ENCODE measurements around the gene POC5. TPM values are rescaled to one million over a fixed set of nuclear protein-coding genes. Genes with fewer than 3 reads are reported as not detected.

POC5 gene
- total and polyA plus RNA-seq, 2 donors from 2014 or later, result 6.1 to 12.1 TPM

GRCh38 chr5:75711151-75711550 is 6.1 kb downstream of the POC5 start:
- TF ChIP-seq CTCF (IDR thresholded peaks at IDR 0.05; ENCODE audit: borderline replicate concordance, extremely low read depth, insufficient read depth), result no peak
- intact Hi-C loops (cut with DNase I), result no loop called here
- no peaks in the 10 kb centered on the region for H3K27me3 ChIP-seq (ENCODE audit: control insufficient read depth, insufficient read depth, low read length)
- no peak overlapping the region for H3K27ac ChIP-seq (ENCODE audit: low read depth in 2 of 2, low read length in 2 of 2)
- FAIRE-seq (no peak), DNase-seq (no peak)
- no peaks in the 10 kb centered on the region for H3K4me1 ChIP-seq (ENCODE audit: control insufficient read depth in 2 of 3, insufficient read depth in 2 of 3, low read depth in 1 of 3, low read length in 3 of 3)
- H3K9me3 ChIP-seq (ENCODE audit: control insufficient read depth in 2 of 3, insufficient read depth in 1 of 3, low read length in 3 of 3), result no peaks in the 10 kb centered on the region
- no peak overlapping the region for H3K9ac ChIP-seq (ENCODE audit: low read length in 3 of 3)
- no peak overlapping the region for H3K4me3 ChIP-seq (ENCODE audit: low read length in 3 of 3)
- H3K36me3 ChIP-seq (ENCODE audit: control insufficient read depth in 2 of 3, insufficient read depth in 3 of 3, low read length in 3 of 3), result no peaks in the 10 kb centered on the region

- FAIRE-seq (no peak), DNase-seq (no peak)
- Histone ChIP-seq H3K4me1 (ENCODE audit: control insufficient read depth in 2 of 3, insufficient read depth in 2 of 3, low read depth in 1 of 3, low read length in 3 of 3) (no peaks in the 10 kb centered on the region), H3K9ac (ENCODE audit: low read length in 3 of 3) (no peak overlapping the region), H3K9me3 (ENCODE audit: control insufficient read depth in 2 of 3, insufficient read depth in 1 of 3, low read length in 3 of 3) (no peaks in the 10 kb centered on the region), H3K27ac (ENCODE audit: low read depth in 2 of 2, low read length in 2 of 2) (no peak overlapping the region), H3K27me3 (ENCODE audit: control insufficient read depth, insufficient read depth, low read length) (no peaks in the 10 kb centered on the region), H3K36me3 (ENCODE audit: control insufficient read depth in 2 of 3, insufficient read depth in 3 of 3, low read length in 3 of 3) (no peaks in the 10 kb centered on the region), H3K4me3 (ENCODE audit: low read length in 3 of 3) (no peak overlapping the region)
- intact Hi-C loops (cut with DNase I), result no loop called here
- TF ChIP-seq CTCF (IDR thresholded peaks at IDR 0.05; ENCODE audit: borderline replicate concordance, extremely low read depth, insufficient read depth), result no peak
Observed at GRCh38 chr5:75710637-75711036, 6.6 kb downstream of the POC5 start.

GRCh38 chr5:75707911-75708509 is 9.2 kb downstream of the POC5 start:
- Histone ChIP-seq H3K4me3 (ENCODE audit: low read length in 3 of 3) (no peak overlapping the region), H3K4me1 (ENCODE audit: control insufficient read depth in 2 of 3, insufficient read depth in 2 of 3, low read depth in 1 of 3, low read length in 3 of 3) (no peaks in the 10 kb centered on the region), H3K27ac (ENCODE audit: low read depth in 2 of 2, low read length in 2 of 2) (no peak overlapping the region), H3K9me3 (ENCODE audit: control insufficient read depth in 2 of 3, insufficient read depth in 1 of 3, low read length in 3 of 3) (no peaks in the 10 kb centered on the region), H3K27me3 (ENCODE audit: control insufficient read depth, insufficient read depth, low read length) (no peaks in the 10 kb centered on the region), H3K36me3 (ENCODE audit: control insufficient read depth in 2 of 3, insufficient read depth in 3 of 3, low read length in 3 of 3) (peaks cover 0 to 3% (median 3%) of the 10 kb centered on the region in 3 donors), H3K9ac (ENCODE audit: low read length in 3 of 3) (no peak overlapping the region)
- intact Hi-C loops (cut with DNase I), result no loop called here
- no peak for TF ChIP-seq CTCF (IDR thresholded peaks at IDR 0.05; ENCODE audit: borderline replicate concordance, extremely low read depth, insufficient read depth)
- FAIRE-seq (no peak), DNase-seq (no peak)

GRCh38 chr5:75706775-75707174 is 10.5 kb downstream of the POC5 start:
- intact Hi-C loops (cut with DNase I), result no loop called here
- DNase-seq (no peak), FAIRE-seq (no peak)

More at GRCh38 chr5:75706775-75707174, 10.5 kb downstream of the POC5 start:
- H3K9ac ChIP-seq (ENCODE audit: low read length in 3 of 3), result no peak overlapping the region
- H3K36me3 ChIP-seq (ENCODE audit: control insufficient read depth in 2 of 3, insufficient read depth in 3 of 3, low read length in 3 of 3), result peaks cover 5 to 6% (median 6%) of the 10 kb centered on the region in 3 donors
- no peaks in the 10 kb centered on the region for H3K9me3 ChIP-seq (ENCODE audit: control insufficient read depth in 2 of 3, insufficient read depth in 1 of 3, low read length in 3 of 3)
- H3K4me1 ChIP-seq (ENCODE audit: control insufficient read depth in 2 of 3, insufficient read depth in 2 of 3, low read depth in 1 of 3, low read length in 3 of 3), result no peaks in the 10 kb centered on the region
- no peak for TF ChIP-seq CTCF (IDR thresholded peaks at IDR 0.05; ENCODE audit: borderline replicate concordance, extremely low read depth, insufficient read depth)
- H3K27ac ChIP-seq (ENCODE audit: low read depth in 2 of 2, low read length in 2 of 2), result no peak overlapping the region
- no peaks in the 10 kb centered on the region for H3K27me3 ChIP-seq (ENCODE audit: control insufficient read depth, insufficient read depth, low read length)
- H3K4me3 ChIP-seq (ENCODE audit: low read length in 3 of 3), result no peak overlapping the region
